ENCODE data around the gene KCNC1.

The KCNC1 gene

DNA sequence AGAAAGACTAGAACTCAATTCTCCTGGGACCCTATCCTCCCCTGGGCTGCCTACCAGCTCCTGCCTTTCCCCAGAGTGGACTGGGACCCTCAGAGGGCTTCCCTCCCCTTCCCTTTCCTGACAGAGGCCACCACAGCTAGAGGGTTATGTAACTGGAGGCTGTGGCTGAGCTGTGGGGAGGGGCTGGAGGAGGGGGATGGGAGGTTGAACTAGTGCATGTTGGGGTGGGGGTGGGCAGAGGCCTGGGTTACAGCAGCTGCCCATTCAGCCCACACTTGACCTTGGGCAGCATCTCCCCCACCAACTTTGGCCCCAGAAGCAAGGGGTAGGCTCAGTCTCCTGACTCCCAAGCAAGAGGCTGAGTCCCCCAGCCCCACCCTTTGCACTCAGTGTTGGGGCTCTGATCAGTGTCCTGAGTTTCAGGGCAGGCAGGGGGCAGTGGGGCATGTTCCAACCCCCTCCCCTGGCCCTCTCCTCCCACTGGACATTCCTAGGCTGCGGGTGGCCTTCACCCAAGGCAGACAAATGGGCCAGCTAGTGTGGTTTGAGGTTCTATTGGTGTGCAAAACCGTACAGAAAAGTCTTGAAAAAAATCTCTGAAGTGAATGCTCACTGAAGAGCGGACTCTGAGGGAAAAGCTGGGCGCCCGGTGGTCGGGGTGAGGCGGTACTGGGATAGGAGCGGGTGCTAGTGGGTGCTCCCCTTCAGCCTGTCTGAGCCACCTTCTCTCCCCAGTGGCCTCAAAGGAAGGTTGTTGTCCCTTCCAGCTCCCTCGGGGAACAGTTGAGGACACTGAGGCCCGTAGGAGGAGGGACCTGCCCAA is 3.8 kb downstream of the KCNC1 start:
- DNase-seq: no peak

DNA sequence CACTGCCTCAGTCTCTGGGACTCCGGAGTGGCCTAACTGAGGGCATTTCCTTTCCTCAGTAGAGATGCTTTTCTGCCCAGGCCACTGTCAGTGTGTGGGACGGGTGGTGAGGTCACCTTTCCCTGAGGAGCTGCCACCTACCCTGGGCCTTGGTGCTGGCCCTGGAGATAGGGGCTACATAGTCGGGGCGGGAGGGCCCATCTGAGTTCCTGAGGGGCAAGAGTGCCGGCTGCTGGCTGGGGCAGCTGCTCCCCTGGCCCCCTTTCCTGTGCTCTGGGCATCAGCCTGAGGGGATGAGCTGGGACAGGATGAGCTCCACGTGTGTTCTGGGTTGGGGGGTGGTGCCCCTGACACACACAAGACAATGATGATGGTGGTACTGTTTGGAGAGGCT is 5.4 kb downstream of the KCNC1 start:
- DNase-seq: no peak

DNA sequence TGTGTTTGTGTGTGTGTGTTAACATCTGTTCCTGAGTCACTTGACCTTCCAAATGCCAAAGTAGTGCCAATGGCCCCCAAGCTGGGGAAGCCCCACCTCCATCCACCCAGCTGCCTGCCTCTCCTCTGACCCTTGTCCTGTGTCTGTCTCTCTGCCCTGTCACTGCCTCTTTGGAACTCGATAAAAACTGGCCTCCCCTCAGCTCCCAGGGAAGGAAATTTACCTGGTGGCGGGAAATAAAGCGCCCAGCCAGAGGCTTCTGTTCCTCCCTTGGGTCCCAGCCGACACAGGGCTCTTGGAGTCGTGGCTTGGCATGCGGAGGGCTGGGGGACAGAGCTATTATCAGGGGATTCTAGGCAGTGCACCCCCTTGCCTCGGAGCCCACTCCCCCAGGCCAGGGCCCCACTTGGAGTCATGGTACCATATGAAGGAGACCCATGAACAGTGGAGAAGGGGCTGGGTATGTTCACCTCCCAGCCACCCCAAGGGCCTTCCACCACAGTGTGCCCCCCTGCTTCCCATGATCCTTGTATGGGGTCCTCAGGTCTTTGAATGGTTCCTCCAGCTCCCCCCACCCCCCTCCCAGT is 6.2 kb downstream of the KCNC1 start:
- no peak for DNase-seq

DNA sequence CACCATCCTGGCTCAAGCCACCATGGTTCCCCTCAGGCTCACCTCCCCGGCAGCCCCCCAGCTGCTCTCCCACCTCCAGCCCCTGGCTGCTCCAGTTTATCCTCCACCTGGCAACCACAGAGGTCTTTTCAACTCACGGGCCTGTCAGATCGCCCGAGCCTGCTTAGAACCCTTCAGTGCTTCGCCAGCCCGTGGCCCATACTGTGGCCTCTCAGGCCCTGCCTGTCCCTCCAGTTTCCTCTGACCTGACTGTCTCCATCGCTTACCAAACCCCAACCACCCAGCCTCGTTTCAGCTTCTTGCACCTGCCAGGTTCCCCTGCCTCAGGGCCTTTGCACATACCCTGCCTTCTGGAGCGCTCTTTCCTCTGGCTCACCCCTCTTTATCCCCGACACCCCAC is 6.9 kb downstream of the KCNC1 start:
- DNase-seq: no peak

DNA sequence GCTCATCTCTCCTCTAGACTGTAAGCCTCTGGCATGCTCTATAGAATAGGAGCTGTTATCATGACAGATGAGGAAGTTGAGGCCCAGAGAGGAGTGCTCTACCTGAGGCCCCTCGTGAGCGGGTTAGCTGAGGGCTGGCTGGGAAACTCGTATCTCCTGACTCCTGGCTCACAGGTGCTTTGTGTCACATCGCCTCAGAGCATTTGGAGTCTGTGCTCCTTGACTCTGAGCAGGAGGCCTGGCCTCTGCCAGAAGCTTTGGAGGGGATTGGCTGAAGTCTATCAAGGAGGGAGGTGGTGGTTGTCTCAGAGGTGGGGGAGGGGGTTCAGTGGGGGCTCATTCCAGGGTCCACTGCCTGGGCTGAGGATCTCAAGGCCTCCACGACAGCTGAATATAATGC is 7.4 kb downstream of the KCNC1 start:
- no peak for DNase-seq

DNA sequence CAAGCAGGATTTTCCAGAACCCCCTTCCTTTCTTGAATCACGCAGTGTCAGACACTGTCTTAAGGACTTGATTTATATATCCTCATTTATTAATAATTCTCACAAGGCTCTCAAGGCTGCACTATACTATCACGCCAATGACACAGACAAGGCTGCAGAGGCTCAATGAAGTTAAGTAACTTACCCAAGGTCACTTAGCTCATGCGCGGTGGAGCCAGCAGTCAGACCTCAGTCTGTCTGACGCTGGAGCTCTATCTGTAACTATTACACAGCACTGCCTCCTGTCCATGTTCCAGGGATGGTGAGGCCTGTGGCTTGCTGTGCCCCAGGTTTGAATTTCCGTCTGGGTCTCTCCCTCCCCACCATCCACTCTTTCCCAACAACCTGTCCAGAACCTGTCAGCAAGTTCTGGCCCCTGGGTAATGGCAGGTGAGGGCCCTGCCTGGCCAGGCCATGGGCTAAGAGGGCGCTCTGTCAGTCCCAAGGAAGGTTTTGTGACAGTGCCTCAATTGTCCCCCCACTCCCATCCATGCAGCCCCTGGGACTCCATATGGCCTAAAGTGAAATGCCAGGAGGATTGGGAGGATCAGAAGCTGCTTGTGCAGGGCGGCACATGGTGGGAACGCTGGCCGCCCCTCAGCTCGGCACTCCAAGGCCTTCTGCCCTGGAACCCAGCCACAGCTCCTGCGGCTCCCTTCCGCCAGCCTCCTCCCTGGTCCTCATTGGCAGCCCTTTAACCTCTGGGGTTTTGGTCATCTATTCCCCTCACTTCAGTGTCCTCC is 8.6 kb downstream of the KCNC1 start:
- no peak for DNase-seq

DNA sequence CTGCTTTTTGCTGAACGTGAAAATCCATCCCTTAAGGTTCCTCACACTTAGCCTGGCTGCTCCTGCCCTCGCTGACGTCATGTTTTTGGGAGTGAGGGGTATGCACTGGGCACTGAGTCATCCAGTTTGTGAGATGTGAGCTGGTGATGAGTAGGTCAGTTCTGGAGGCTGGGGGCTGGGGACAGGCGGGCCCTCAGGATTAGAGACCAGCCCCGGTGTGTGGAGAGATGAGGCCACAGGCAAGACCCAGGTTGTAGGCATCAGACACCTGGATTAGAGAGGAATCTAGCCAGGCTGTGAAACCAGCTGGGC is 9.2 kb downstream of the KCNC1 start:
- no peak for DNase-seq

DNA sequence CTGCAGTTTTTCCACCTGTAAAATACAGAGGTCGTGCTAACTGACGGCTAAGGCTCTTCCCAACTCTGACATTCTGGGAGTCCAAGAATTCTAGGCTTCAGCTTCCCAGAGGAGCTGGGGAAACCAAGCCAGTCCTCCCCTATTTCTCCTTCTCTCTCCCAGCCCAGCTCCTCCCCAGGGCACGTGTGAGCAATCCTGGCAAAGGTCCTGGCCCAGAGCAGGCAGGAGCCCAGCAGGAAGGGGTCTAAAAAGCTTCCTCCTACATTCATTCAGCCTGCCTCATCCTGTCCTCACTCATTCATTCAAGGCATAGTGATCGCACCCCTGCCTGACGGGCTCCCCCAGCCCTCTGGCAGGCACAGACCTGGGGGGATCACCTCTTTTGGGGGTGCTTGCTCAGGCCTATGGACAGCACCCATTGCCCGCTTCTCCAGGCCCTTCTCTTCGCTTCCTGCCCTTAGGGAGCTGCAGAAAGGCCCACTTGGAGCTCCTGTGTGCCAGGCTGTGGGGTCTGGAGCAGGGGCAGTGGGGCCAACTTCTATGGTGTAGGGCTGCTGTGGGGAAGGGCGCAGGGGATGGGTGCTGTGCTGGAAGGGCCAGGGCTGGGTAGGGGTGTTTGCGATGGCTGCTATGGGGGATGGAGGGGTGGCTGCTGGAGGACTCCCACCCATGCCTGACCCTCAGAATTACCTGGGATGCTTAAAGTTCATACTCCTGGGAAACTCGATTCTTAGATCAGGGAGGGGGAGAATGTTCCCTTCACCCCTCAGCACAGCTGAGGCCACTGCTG is 9.8 kb downstream of the KCNC1 start:
- no peak for DNase-seq

DNA sequence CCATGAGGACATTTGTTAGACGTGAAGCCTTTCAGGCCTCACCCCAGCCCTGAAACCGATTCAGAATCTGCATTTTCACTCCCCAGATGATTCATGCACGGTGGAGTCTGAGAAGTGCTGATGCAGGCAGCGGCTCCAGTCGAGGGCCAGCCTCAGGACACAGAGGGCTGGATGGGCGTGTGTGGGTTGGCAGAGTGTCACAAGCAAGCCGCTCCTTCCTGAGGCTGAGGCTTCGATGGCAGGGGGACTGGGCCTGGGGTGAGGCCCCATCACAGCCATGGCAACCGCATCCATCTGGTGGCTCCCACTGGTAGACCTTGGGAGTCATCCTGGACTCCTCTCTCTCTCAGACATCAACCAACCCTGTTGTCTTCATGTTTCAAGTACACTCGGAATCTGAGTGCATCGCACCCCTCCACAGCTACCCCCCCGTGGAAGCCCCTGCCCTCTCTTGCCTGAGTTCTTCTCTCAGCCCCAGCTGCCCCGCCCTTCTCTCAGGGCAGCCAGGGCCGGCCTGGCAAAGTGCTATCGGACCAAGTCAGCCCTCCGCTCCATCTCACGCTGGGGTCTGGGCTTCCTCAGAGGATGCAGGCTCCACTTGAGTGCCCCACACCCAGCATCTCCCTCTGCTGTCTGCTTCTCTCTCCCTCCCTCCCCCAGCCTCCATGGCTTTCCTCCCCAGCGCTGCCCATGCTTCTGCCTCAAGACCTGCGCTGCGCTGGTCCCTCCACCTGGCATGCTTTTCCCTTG is 10.6 kb downstream of the KCNC1 start:
- DNase-seq: no peak

DNA sequence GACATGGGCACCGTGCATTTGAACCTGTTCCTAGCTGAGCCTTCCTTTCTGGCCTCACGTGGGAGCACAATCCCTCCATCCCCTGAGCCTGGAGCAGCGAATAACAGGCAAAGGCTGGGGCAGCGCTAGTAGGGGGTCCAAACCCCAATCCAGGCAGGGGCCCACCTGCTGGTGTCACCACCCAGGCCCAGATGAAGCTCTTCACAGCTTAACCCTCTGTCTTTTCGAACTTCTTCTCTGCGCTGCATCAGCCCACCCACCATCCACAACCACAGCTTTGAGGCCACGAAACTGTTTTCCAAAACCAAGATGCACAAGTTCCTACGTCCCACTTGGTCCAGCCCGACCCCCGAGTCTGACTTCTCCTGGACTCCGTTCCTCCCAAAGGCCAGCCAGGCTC is 11.5 kb downstream of the KCNC1 start:
- no peak for DNase-seq

DNA sequence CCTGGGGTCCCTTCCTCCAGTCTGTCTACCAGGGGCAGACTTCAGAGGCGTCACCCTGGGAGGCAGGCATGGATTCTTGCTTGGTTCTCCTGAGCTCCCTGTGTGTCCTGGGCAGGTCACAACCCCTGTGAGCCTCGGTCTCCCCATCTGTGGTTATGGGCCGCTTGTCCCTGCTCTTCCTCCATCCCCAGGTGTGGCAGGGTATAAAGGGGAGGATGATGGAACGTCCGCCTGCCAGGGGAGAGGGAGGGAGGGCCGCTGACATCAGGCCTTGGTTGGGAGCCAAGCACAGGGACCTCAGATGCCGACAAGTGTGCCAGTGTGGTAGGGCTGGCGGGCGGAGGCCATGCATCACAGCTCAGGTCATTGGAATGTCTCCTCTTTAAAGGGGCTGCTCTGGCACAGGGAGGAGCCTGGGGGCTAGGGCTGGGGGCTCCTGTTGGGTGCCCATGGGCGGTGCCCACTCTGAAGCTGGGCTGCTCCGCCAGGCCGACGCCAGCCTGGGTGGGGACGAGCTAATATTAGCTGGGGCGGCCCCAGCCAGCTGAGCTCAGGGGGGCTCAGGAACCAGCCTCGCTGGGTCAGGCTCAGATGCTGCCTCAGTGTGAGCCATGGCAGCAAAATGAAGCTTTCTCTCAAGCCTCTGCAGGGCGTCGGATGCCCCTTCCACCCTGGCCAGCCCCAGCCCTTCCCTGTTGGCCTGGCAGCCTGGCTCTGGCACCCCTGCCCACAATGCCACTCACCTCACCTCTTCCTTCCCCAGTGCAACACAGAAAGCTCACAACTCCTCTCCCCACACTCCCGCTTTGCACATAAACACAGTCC is 12.8 kb downstream of the KCNC1 start:
- DNase-seq: no peak

DNA sequence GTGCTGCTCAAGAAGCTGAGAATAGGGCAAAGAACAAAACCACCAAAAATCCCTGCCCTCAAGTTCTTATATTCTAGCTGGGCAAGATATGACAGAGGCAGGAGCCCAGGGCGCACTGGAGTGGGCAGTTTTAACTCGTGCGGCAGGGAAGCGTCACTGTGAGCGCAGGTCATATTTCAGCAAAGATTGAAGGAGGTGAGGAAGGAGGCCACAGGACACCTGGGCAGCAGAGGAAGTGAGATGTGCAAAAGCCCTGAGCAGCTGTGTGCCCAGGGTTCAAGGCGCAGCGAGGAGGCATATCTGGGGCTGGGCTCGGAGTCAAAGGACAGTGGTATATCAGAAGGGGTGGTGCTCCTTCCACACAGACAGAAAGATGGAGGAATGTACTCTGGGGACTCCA is 13.5 kb downstream of the KCNC1 start:
- DNase-seq: no peak

DNA sequence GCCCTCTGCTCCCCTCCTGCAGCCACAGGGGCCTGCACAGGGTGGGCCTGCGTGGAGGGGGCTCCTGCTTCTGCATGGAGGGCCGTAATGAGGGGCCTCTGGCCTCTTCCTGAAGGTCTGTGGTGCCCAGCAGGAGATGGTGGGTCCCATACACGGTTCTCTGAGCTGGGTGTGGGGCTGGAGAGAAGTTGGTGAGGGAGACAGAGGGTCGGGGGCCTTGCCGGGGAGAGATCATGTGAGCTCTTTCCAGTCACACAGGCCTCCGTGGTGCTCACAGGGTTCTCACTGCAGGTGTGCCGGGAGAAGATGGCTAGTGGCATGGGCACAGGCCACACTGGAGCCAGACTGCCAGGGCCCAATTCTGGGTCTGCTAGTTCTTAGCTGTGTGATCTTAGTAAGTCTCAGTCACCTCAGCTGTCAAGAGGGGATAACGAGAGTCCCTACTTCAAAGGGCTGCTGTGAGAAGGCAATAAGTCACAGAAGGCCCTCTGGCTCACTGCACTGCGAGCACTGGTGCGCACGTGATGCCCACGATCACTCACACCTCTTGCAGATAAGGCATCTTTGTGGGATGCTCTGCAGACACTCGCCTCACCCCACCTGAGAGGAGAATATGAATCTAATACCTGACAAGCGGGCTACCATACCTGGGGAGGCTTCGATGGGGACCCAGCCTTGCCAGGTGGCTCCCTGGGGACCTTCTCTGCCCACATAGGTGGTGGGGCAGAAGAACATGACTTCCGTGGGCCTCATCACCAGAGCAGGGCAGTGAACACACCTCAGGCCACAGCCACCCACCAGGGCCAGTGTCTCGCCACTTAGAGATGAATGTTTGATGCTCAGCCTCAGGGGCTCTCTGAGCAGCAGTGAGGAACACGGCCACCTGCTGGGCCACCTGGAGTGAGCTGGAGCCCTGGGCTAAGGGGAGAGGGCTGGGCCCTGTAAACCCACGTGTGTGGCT is 14.5 kb downstream of the KCNC1 start:
- no peak for DNase-seq

DNA sequence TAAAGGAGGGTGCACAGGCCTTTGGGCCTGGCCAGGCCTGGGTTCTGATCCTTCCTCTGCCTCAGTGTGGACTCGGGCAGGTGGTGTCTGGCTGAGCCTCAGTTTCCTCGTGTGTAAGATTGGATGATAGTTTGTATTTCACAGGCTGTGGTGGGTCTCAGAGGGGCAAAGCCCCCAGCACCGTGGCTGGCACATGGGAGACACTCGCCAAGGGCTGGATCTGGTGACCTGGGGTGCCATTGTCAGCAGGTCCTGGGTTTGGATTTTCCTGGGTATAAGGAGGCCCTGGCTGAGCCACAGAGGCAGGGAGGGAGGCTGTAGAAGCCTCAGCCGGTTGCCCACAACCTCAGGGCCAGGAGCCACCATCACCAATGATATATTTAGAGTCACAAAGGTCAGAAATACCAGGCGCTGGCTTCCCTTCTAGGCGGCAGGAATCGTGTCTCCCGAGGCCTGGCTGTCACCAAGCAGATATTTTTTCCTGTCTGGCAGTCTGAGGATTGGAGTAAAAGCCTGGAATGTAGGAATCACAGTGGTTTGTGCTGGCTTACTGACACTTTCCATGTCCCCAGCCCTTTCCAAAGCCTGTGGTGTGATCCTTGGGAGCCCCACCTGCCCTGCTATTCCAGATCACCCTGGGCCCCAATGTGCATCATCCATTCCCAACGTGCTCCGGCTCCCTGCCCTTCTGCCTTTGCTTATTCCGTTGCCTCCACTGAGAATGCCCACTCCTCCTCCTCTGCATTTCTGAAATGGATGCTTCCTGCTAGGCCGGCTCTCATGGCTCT is 15.6 kb downstream of the KCNC1 start:
- DNase-seq: no peak

DNA sequence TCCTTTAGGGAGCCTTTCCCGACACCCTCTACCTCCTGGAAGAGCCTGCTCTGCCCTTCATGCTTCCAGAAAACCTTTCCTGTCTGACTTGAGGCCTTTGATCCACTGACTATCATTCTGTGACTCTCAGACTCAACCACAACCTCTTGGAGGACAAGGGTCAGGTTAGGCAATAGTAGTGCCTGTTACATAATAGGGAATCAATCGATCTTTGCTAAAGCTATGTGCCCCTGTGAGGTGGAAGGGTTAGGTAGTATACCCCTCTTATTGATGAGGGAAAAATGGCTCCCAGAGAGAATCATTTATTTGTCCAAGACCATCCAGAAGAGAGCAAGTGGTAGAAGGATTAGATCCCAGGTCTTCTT is 16.2 kb downstream of the KCNC1 start:
- DNase-seq: no peak

DNA sequence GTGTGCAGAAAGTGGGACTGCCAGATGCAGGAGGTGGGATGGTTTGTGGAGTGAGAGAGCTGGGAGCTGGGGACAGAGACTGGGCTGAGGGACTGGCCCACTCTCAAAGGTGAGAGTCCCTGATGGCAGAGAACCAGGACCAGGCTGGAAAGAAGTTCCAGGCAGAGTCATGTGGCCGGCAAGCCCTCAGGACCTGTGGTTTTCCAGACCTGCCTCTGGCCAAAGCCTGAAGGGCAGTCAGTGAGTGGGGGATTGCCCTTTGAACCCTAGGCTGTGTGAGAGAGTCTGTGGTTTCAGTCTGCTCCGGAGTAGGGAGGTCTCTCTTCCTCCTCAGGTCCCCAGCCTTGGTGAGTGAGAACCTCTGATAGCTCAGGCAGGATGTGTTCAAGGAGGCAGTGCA is 17.0 kb downstream of the KCNC1 start:
- no peak for DNase-seq

DNA sequence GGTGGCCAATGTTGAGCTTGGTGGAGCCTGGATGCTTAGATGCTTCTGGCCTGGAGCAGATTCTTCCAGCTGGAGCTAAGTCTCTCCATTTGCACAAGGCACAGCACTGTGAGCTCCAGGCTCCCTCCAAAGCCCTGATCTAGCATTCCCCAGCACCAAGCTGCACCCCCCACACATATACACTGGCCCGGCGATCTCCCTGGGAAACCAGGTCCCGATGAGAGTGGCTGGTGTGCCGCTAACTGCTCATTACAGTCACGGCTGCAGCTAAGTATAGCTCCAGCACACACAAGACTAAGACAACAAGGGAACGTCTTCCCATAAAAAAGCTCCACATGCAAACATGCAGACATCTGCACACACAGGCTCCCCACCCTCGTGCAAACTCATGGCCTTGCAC is 17.6 kb downstream of the KCNC1 start:
- DNase-seq: no peak

DNA sequence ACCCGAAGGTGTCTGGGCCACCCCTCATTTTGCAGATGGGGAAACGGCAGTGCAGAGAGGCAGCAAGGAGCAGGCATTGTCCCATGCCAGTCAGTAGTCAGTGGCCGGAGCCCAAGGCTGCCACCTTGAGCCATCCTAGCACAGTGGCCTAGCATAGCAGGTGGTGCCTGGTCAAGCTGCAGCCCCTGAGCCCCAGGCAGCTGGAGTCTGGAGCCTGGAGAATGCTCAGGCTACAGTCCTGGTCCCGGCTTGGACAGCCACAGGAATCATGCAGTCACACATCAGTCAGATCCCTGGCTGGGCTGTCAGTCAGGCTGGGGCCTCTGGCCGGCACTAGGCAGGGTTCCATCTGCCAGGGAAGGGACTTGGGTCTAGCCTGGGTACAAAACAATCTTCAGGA is 18.6 kb downstream of the KCNC1 start:
- no peak for DNase-seq

DNA sequence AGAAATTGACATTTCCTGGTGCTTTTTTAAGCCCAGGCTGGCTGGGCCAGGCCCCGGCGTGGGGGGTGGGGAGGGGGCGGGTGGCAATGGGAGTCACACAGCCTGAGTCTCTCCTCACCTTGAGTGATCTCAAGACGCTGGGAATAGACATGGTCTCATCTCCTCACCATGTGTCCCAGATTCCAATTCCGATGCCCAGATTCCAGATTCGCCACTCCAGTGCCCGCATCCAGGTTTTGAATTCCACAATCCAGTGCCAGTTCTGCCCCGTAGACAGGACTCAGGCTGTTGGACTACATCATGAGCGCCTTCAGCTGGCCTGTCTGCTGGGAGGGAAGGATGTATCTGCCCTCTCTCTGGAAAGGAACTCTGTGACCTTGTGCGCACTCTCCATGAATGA is 19.1 kb downstream of the KCNC1 start:
- DNase-seq: no peak

DNA sequence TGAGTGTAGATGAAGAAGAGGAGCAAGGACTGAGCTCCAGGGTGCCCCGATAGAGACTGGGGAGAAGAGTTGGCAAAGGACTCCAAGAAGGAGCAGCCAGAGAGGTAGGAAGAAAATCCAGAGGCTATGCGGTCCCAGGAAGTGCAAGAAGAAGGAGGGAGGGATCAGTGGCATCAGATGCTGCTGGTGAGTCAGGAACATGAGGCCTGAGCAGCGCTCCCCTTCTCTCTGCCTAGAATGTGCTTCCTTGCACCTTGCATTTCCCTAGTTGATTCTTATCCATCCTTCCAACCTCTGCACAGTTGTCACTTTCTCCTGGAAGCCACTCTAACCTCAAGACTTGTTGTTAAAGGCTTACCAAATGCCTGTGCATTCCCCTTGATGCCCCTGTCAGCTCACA is 21.3 kb downstream of the KCNC1 start:
- no peak for DNase-seq

All from Kasumi-1 (cell line).